Prostate gland (tissue), 2 donors: ENCODE results near the gene TRAF7.

Experiments used
- POLR2AphosphoS5 ChIP-seq: sonication (generic); formaldehyde crosslinking; IDR thresholded peaks from one replicate; pipeline ENCODE4 v1.6.1; 2017; ENCODE audit warnings: antibody characterized with exemption
- TF ChIP-seq, protein P1 (sequence below), 4 experiments: fragments of 200-600 bp in 2 of 4; fragments of 450-650 bp in 2 of 4; sonication (generic) in 2 of 4; IDR thresholded peaks; 1 replicate in 3 of 4; 2 replicates in 1 of 4; pipeline ENCODE4 v1.5.1; 2016 to 2019; ENCODE audit warnings: antibody characterized with exemption in 4 of 4, mild to moderate bottlenecking in 2 of 4, moderate library complexity in 2 of 4

DNA sequence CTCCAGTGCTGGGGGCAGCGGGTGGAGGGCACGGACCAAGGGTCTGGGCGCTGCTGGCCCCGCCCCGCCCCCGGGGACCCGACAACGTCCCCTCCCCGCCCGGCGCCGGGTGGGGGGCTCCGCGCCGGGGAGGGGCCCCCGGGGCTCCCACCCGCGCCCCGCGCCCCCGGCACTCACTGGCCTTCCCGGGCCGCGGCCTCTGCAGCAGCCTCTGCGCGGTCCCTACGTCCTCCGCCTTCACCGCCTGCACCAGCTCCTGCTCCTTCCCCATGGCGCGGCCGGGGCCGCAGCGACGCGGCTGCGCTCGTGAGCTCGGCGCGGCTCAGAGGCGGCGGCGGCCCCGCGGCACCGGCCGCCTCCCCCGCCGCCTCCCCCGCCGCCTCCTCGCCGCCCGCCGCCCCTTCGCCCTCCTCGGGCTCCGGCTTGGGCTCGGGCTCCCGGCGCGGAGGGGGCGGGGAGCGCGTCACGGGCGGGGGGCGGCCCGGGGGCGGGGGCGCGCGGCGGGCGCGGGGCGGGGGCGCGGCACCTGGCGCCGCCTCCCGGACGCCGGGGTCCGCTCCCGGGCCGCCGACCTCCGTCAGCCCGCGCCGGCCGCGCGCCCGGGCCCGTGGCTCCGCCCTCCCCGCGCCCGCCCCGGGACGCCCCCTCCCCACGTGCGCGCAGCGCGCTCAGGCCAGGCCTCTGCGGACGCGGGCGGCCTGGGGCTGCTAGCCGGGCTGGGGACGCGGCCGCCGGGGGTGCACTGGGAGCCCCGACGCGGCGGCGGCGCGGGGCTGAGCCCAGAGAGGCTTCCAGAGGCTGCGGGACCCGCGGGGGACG is 40.8 kb downstream of the TRAF7 start, which contains the start of gene CASKIN1:
- TF ChIP-seq, protein P1, sequence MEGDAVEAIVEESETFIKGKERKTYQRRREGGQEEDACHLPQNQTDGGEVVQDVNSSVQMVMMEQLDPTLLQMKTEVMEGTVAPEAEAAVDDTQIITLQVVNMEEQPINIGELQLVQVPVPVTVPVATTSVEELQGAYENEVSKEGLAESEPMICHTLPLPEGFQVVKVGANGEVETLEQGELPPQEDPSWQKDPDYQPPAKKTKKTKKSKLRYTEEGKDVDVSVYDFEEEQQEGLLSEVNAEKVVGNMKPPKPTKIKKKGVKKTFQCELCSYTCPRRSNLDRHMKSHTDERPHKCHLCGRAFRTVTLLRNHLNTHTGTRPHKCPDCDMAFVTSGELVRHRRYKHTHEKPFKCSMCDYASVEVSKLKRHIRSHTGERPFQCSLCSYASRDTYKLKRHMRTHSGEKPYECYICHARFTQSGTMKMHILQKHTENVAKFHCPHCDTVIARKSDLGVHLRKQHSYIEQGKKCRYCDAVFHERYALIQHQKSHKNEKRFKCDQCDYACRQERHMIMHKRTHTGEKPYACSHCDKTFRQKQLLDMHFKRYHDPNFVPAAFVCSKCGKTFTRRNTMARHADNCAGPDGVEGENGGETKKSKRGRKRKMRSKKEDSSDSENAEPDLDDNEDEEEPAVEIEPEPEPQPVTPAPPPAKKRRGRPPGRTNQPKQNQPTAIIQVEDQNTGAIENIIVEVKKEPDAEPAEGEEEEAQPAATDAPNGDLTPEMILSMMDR (IDR thresholded peaks at IDR 0.05): no peak
- no peak for TF ChIP-seq POLR2AphosphoS5
